Fibroblast of lung (primary cell): Measurements from ENCODE around the gene POU2F2.

Experiments
- CTCF ChIP-seq, 2 donors: IDR thresholded peaks in 1 of 2; conservative IDR thresholded peaks in 1 of 2; 1 replicate in 1 of 2; 2 replicates in 1 of 2; pipeline ENCODE4 v1.5.1; 2011 to 2012; ENCODE audit warnings: low read length in 2 of 2, control low read depth in 1 of 2, inconsistent platforms in 1 of 2, low read depth in 1 of 2, mild to moderate bottlenecking in 1 of 2
- EZH2 ChIP-seq: IDR thresholded peaks from 2 replicates; pipeline ENCODE4 v1.5.1; 2012; ENCODE audit warnings: low read length, control low read depth, mild to moderate bottlenecking; ENCODE audit errors: missing control alignments

- TF ChIP-seq CTCF (conservative IDR thresholded peaks at IDR 0.05 in 1 of 2, IDR thresholded peaks at IDR 0.05 in 1 of 2; ENCODE audit: low read depth in 1 of 2, low read length in 2 of 2) = no peak
- TF ChIP-seq EZH2 = no peak
These were observed 56.4 kb downstream of the POU2F2 start, which contains the start of gene ZNF574 for GRCh38 chr19:42075616-42076379.
